PC-3 (cell line): Measurements from ENCODE around the gene CMTM4. TPM values are rescaled to one million over a fixed set of nuclear protein-coding genes. Genes with fewer than 3 reads are reported as not detected.
"Not testable (repeated sequence)": the region's sequence is repeated elsewhere in the genome, so short reads cannot be mapped to it uniquely, and the experiment has no call there.

Experiments used
- ATAC-seq: fragments of 200-7000 bp; cut with Tn5 transposase; 2 replicates; pipeline ENCODE4 v1.9.1; 2020; ENCODE audit warnings: mild to moderate bottlenecking, moderate library complexity
- BruUV-seq: library from RNA; stranded (reverse); fragments of 400-500 nt; replicated peaks from 2 replicates; lab custom pipeline; 2021; lab: Mats Ljungman, UMichigan
- CTCF ChIA-PET: fragments of 300-600 bp; sonication (Branson Sonifier 250); formaldehyde crosslinking; loops from one replicate; lab custom pipeline; 2022; ENCODE audit warnings: antibody characterized with exemption; lab: Charles Lee
- POLR2A ChIA-PET: fragments of 300-600 bp; sonication (Branson Sonifier 250); formaldehyde crosslinking; loops from one replicate; lab custom pipeline; 2022; ENCODE audit warnings: antibody characterized with exemption; ENCODE audit not compliant: unreplicated experiment; lab: Charles Lee
- DNase-seq: peaks from one replicate; pipeline ENCODE4 v3.0.0-alpha.2; 2015
- H2AFZ ChIP-seq: fragments of 300-600 bp; sonication (generic); 2 replicates; pipeline ENCODE4 v1.6.0; 2016; ENCODE audit warnings: antibody characterized with exemption, low read length
- H3F3A ChIP-seq: fragments of 300-600 bp; sonication (generic); one replicate; pipeline ENCODE4 v1.6.0; 2017; ENCODE audit warnings: antibody characterized with exemption, low read length, control low read depth, mild to moderate bottlenecking; ENCODE audit not compliant: unreplicated experiment
- H3K27ac ChIP-seq: fragments of 300-600 bp; sonication (generic); 2 replicates; pipeline ENCODE4 v1.5.1; 2016; ENCODE audit warnings: mild to moderate bottlenecking, low read length
- H3K27me3 ChIP-seq: fragments of 300-600 bp; sonication (generic); 2 replicates; pipeline ENCODE4 v1.6.1; 2016; ENCODE audit warnings: low read length, mixed read lengths
- H3K36me3 ChIP-seq: fragments of 300-600 bp; sonication (generic); 2 replicates; pipeline ENCODE4 v1.6.1; 2016; ENCODE audit warnings: low read depth, mixed run types, low read length, mixed read lengths
- H3K4me1 ChIP-seq: fragments of 300-600 bp; sonication (generic); 2 replicates; pipeline ENCODE4 v1.5.1; 2016; ENCODE audit warnings: low read length; ENCODE audit not compliant: insufficient read depth
- H3K4me2 ChIP-seq: fragments of 300-600 bp; sonication (generic); 2 replicates; pipeline ENCODE4 v1.6.0; 2016; ENCODE audit warnings: low read length
- H3K4me3 ChIP-seq: fragments of 300-600 bp; sonication (generic); 2 replicates; pipeline ENCODE4 v1.5.1; 2016; ENCODE audit warnings: mild to moderate bottlenecking, low read length, mixed read lengths
- H3K79me2 ChIP-seq: fragments of 300-600 bp; sonication (generic); 2 replicates; pipeline ENCODE4 v1.6.1; 2017; ENCODE audit warnings: low read length, mixed read lengths
- H3K9ac ChIP-seq: fragments of 300-600 bp; sonication (generic); 2 replicates; pipeline ENCODE4 v1.6.0; 2016; ENCODE audit warnings: mild to moderate bottlenecking, low read length
- H3K9me2 ChIP-seq: fragments of 300-600 bp; sonication (generic); replicated peaks from 2 replicates; pipeline ENCODE4 v1.6.1; 2016; ENCODE audit warnings: mixed run types, low read length, mixed read lengths
- H3K9me3 ChIP-seq: fragments of 300-600 bp; sonication (generic); 2 replicates; pipeline ENCODE4 v1.6.1; 2016; ENCODE audit warnings: low read length, mixed read lengths
- H4K20me1 ChIP-seq: fragments of 300-600 bp; sonication (generic); 2 replicates; pipeline ENCODE4 v1.6.1; 2016; ENCODE audit warnings: low read length, mixed read lengths
- CTCF ChIP-seq: fragments of 300-600 bp; sonication (generic); conservative IDR thresholded peaks from 2 replicates; pipeline ENCODE4 v1.5.1; 2017; ENCODE audit warnings: antibody characterized with exemption, low read depth, mild to moderate bottlenecking, low read length
- EZH2 ChIP-seq: fragments of 300-600 bp; sonication (generic); IDR thresholded peaks from one replicate; pipeline ENCODE4 v1.6.1; 2017; ENCODE audit warnings: antibody characterized with exemption, mild to moderate bottlenecking, low read length; ENCODE audit not compliant: unreplicated experiment
- EZH2phosphoT487 ChIP-seq: fragments of 300-600 bp; sonication (generic); IDR thresholded peaks from 2 replicates; pipeline ENCODE4 v1.6.1; 2018; ENCODE audit warnings: mild to moderate bottlenecking, antibody characterized with exemption, low read length, borderline replicate concordance
- intact Hi-C: fragments of 100-400 bp; cut with micrococcal nuclease; formaldehyde crosslinking; loops from 2 replicates; pipeline ENCODE4 v1.9.0; 2023
- total RNA-seq: library from RNA; depleted of rRNA; stranded (reverse); fragments of >200 nt; gene quantifications from 2 replicates; pipeline ENCODE4 v1.2.3, GENCODE V29; 2014

Gene CMTM4
- total RNA-seq, 1 experiment from 2014 or later = 16.9 TPM

- no peak overlapping the region for H3K9ac ChIP-seq
- BruUV-seq = no TSS peak
- no peak overlapping the region for H2AFZ ChIP-seq
- H3K36me3 ChIP-seq = no peaks in the 10 kb centered on the region
- no peaks in the 10 kb centered on the region for H4K20me1 ChIP-seq
- H3K27ac ChIP-seq = no peak overlapping the region
- TF ChIP-seq CTCF = no peak
- TF ChIP-seq EZH2 = no peak
- intact Hi-C loops = no loop called here
- no peak overlapping the region for H3K4me3 ChIP-seq
- no peak for DNase-seq
- no peaks in the 10 kb centered on the region for H3K27me3 ChIP-seq
- H3F3A ChIP-seq = no peaks in the 10 kb centered on the region
- no peaks in the 10 kb centered on the region for H3K79me2 ChIP-seq
- no peaks in the 10 kb centered on the region for H3K4me1 ChIP-seq
- H3K9me2 ChIP-seq = no peaks in the 10 kb centered on the region
- POLR2A ChIA-PET = no interaction called here
- H3K9me3 ChIP-seq = no peaks in the 10 kb centered on the region
- no peak overlapping the region for H3K4me2 ChIP-seq
- ATAC-seq = no peak
- CTCF ChIA-PET = no interaction called here
Measured at GRCh38 chr16:66598111-66598510, 98.4 kb downstream of the CMTM4 start.

- Histone ChIP-seq H3K4me3 (no peak overlapping the region), H3F3A (no peaks in the 10 kb centered on the region), H3K9me3 (no peaks in the 10 kb centered on the region), H3K4me1 (no peaks in the 10 kb centered on the region), H3K27ac (no peak overlapping the region), H3K9me2 (no peaks in the 10 kb centered on the region), H3K79me2 (no peaks in the 10 kb centered on the region), H4K20me1 (no peaks in the 10 kb centered on the region), H3K27me3 (no peaks in the 10 kb centered on the region), H3K36me3 (no peaks in the 10 kb centered on the region), H2AFZ (no peak overlapping the region), H3K9ac (no peak overlapping the region), H3K4me2 (no peak overlapping the region)
- DNase-seq = no peak
- ChIA-PET POLR2A (no interaction called here), CTCF (no interaction called here)
- no TSS peak for BruUV-seq
- intact Hi-C loops = no loop called here
- TF ChIP-seq EZH2 = no peak
- TF ChIP-seq EZH2phosphoT487 = no peak
- TF ChIP-seq CTCF = no peak
- no peak for ATAC-seq
Measured at GRCh38 chr16:66596986-66597848, 99.3 kb downstream of the CMTM4 start.

GRCh38 chr16:66596559-66596958, 100.0 kb downstream of the CMTM4 start:
- H3K4me2 ChIP-seq, H3K4me3 ChIP-seq, H2AFZ ChIP-seq, H3K9ac ChIP-seq, H3K79me2 ChIP-seq, BruUV-seq, H4K20me1 ChIP-seq, H3K27ac ChIP-seq, H3K36me3 ChIP-seq, intact Hi-C loops, H3K27me3 ChIP-seq, ATAC-seq, CTCF ChIA-PET, POLR2A ChIA-PET, H3K4me1 ChIP-seq, DNase-seq, H3K9me3 ChIP-seq, H3F3A ChIP-seq, H3K9me2 ChIP-seq: not testable (repeated sequence)
